Stimulated activated CD4-positive, alpha-beta T cell treated with anti-CD3 and anti-CD28 coated beads, Interleukin-2, amount 100 ng/mL, for 48 hours (primary cell): ENCODE results near the gene P3H3.

Experiments
- DNase-seq, 2 donors: peaks; one replicate each; pipeline ENCODE4 v3.0.0-alpha.2; 2020

P3H3 gene, protein sequence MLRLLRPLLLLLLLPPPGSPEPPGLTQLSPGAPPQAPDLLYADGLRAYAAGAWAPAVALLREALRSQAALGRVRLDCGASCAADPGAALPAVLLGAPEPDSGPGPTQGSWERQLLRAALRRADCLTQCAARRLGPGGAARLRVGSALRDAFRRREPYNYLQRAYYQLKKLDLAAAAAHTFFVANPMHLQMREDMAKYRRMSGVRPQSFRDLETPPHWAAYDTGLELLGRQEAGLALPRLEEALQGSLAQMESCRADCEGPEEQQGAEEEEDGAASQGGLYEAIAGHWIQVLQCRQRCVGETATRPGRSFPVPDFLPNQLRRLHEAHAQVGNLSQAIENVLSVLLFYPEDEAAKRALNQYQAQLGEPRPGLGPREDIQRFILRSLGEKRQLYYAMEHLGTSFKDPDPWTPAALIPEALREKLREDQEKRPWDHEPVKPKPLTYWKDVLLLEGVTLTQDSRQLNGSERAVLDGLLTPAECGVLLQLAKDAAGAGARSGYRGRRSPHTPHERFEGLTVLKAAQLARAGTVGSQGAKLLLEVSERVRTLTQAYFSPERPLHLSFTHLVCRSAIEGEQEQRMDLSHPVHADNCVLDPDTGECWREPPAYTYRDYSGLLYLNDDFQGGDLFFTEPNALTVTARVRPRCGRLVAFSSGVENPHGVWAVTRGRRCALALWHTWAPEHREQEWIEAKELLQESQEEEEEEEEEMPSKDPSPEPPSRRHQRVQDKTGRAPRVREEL

DNA sequence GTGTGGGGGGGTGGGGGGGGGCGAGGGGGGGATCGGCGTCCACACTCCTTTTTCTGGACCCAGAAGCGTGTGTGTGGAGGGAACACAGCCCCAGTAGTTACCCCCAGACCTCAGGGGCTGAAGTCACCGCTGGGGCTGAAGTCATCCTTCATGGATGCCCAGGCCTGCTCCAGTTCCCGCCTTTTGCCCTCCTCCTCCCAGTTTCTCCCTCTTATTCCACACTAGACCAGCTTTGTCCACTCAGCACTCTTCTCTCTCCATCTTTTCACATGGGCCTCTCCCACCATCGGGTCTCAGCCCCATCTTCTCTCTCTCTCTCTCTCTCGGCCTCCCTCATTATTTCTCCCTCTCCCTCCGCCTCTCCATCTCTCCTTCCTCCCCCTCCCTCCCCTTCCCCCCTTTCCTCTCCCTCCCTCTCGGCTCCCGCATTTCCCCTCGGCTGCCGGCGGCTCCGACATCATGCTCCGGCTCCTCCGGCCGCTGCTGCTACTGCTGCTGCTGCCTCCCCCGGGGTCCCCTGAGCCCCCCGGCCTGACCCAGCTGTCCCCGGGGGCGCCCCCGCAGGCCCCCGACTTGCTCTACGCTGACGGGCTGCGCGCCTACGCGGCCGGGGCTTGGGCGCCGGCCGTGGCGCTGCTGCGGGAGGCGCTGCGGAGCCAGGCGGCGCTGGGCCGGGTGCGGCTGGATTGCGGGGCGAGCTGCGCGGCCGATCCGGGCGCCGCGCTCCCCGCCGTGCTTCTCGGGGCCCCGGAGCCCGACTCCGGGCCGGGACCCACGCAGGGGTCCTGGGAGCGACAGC, at the start of gene P3H3:
TSS of gene P3H3 (plus strand) at position 426 of the 799 bp plus-strand sequence. CDS start at position 460, 34 bp downstream.
- no peak for DNase-seq

DNA sequence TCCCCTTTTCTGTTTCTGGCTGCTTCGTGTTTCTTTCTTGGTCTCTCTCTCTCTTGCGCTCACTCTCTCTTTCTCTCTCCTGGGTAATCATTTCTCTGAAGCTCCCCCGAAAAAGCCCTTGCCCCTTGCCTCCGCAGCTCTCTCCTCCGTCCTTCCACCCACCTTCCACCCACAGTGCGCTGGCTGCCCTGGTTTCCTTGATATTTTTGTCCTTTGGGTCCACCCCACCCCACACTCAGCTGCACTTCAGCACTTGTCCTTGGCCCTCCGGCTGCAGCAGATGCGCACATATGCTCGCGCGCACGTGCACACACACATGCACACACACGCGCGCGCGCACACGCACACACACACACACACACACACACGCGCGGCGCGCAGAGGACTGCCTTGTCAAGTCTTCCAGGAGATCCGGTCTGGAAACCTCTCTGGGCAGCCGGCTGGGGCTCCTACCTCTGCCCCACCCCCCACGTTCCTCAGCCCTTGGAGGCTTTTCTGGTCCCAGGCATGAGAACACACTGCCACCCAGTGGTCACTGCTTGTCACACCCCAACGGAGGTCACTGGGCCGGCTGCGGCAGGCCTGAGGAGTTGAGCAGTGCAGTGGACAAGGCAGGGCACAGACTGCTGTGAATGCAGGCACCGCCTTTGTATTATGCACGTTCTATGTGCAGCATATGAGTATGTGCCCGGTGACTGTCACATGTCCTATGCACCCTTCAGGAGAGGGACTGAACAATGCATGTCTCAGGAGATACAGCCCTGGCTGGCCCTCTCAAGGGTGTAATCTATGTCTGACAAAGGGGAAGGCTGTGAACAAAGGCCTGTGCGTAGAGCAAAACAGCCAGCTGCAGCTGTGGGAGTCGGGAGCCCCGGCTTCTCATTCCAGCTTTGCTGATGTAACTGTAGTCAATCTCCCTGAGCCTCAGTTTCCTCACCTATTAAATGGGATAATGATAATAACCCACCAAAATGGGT, 49.3 kb upstream of the P3H3 start:
- peak; percentile 90 to 93 for DNase-seq

DNA sequence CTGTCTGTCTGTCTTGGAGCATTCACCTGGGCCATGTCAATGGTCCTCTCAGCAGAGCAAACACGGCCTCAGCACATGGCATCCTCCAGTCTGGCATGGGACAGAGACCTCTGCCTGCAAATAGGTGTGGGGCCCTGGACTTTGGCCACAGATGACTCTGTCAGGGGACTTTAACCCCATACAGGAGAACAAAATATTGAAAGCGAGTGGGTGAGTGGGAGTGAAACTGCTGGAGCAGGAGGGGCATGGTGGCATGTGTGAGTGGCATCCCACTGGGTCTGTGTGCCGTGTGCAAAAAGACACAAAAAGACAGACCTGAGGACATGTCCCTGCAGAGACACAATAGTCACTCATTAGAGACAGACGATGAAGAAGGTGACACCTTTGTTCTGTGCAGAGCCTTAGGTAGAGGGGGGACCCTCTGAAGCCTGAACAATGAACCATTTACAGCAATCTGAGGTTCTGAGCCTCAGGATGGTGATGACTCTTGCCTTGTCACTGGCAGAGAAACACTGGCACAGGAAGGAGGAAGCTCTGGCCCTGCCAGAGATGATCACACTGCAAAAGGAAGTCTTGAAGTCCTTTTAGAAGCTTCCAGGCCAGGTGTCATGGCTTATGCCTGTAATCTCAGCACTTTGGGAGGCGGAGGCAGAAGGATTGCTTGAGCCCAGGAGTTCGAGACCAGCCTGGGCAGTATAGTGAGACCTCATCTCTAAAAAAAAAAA, 48.3 kb upstream of the P3H3 start:
- no peak for DNase-seq

- no peak for DNase-seq
These were observed 47.6 kb upstream of the P3H3 start for GRCh38 chr12:6780573-6780972.

DNA sequence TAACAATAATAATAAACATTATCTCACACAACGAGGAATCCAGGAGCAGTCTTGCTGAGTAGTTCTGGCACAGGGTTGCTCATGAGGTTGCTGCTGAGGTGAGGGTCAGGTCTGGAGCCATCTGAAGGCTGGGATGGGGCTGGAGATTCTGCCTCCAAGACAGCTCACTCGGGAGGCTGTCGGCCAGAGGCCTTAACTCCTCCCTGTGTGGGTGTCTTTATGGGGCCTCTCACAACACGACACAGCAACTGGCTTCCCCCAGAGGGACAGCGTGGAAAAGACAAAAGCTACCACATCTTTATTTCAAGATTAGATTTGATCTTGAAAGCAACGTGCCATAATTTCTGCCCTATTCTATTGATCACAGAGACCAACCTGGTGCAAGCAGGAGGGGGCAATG, 46.1 kb upstream of the P3H3 start:
- no peak for DNase-seq

GRCh38 chr12:6782850-6783566, 45.2 kb upstream of the P3H3 start:
- no peak for DNase-seq

DNA sequence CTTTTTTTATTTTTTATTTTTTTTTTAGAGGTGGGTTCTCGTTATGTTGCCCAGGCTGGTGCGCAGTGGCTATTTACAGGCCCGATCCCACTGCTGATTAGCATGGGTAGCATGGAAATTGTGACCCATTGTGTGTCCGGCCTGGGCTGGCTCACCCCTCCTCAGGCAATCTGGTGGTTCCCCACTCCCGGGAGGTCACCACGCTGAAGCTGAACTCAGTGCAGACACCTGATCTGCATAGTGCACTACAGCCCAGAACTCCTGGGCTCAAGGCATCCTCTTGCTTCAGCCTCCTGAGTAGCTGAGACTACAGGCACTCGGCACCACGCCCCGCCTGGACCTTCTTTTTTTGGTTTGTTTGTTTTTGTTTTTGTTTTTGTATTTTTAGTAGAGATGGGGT, 44.4 kb upstream of the P3H3 start:
- no peak for DNase-seq

DNA sequence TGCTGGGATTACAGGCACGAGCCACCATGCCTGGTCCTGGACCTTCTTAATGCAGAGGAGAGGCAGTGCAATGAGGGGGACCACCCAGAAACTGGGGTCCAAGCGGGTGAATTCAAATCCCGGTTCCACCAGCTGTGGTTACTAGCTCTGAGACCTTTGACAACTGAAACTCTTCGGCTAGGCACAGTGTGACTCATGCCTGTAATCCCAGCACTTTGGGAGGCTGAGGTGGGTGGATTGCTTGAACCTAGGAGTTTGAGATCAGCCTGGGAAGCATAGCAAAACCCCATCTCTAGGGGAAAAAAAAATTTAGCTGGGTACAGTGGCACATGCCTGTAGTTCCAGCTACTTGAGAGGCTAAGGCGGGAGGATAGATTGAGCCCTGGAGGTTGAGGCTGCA, 43.9 kb upstream of the P3H3 start:
- DNase-seq, result no peak

DNA sequence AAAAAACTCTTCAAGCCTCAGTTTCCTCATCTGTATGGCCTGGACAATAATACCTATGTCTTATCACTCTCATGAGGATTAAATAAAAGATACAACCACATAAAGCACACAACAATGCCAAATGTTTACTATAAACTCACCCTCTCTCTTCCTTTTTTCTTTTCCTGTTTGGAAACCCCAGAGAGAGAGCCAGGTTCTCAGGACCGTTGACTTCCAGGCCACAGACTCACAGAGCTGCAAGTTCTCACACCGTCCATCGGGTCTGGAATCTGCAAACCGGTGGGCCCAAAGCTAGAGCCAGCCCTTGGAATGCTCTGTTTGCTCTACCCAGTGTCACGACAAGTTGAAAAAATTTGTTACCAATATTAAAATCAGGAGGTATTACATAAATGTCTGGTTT, 43.4 kb upstream of the P3H3 start:
- no peak for DNase-seq

DNA sequence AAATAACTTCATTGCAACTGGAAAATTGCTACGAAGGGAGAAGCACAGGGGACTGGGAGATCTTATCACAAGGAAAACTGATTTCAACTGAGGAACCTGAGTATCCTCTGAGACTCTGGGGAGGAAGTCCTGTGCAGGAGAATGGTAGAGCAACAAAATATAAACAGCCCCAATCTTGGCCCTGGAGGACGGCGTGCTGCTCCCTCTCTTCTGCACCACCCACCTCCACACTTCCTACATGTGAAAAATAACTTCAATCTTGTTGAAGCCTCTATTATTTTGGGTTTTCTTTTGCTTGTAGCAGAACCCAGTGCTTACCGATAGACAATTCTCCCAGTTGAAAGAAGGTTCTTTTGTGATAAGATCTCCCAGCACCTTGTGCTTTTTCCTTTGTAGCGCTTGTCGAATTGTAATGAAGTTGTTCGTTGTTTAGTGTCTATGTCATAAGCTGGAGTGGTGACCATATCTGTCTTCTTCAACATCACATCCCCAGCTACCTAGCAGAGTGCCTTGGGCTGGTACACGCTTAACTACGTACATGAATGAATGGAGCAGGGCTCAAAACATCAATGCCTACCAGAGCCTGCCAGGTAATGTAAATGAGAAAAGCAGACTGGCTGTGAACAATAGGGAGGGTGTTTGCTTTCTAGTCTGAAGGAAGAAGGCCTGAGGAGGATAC, 41.7 kb upstream of the P3H3 start:
- no peak for DNase-seq

GRCh38 chr12:6787309-6787708, 40.9 kb upstream of the P3H3 start:
- no peak for DNase-seq

DNA sequence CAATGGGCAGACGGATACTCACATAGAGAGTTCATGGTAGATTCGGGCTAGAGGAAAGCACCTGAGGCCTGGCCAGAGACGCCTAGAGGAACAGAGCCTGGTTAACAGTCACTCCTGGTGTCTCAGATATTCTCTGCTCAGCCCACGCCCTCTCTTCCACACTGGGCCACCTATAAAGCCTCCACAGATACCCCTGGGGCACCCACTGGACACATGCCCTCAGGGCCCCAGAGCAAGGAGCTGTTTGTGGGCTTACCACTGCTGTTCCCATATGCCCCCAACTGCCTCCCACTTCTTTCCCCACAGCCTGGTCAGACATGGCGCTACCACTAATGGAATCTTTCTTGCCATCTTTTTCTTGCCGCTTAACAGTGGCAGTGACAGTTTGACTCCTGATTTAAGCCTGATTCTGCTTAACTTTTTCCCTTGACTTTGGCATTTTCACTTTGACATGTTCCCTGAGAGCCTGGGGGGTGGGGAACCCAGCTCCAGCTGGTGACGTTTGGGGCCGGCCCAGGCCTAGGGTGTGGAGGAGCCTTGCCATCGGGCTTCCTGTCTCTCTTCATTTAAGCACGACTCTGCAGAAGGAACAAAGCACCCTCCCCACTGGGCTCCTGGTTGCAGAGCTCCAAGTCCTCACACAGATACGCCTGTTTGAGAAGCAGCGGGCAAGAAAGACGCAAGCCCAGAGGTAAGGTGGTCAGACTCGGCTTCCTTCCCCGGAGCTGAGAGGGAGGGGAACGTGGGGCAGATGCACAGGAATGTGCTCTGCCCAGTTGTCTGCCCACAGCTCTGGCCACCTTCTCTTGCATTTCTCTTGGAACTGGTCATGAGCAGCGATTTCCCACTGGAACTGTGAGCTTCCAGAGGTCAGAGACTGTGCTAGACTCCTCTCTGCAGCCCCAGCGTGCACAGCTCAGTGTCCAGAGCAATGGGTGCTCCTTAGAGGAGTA, 39.0 kb upstream of the P3H3 start, which contains the start of gene CD4:
TSS of gene CD4 (plus strand) at position 557 of the 953 bp plus-strand sequence. CDS start 10,611 bp downstream, outside the sequence.
- DNase-seq, result peak; percentile 74

DNA sequence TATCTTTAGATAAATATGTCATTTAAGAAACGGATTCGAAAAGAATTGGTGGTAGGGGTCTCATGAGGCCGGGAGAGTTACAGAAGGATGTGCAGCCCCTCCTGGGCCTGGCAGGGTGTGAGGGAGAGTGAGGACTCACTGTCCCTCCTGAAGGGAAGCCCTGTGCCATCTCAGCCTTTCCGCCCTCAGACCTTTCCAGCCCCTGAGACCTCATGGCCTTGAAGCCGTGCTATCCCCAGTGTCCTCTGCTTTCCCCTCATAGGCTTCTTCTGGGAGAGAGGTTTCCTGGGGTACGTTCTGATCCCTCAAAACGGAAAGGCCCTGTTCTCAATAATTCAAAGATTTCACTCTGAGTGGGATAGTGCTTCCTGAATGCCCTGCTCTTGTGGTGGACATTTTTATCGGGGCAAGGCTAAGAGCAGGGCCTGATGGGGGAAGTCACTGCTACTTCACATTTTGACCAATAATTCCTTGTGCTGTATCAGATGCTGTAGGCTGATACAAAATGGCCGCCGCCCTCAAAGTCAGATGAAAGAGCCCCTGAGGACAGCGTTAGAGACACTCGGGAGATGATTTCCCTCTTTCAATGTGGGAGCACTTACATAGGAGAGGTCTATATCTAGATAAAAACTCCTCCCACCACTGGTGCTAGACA, 37.6 kb upstream of the P3H3 start:
- DNase-seq, result no peak

DNA sequence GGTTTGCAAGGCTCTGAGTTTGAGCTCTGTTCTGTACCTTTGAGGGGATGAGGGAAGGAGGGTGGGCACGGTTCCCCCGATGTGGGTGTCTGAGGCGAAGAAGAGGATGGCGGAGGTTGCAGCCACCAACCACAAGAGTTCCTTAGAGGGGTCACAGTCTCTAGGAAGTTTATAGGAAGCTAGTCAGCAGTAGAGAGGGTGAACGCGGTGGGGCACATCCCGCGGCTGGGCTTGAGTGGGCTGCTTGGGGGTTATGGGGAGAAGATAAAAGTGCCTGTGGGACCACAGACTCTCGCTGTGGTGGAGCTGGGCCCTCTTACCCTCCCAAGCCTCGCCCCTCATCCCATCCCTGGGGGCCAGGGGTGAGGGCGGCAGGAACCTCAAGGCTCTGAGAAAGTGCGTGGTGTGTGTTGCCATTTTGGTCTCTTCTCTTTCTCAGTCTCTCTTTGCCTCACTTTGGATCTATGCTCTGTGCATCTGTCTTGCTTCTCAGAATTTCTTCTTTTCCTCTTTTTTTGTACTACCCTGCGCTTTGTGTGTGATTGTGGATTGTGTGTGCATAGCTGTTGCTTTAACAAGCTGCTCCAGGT, 36.2 kb upstream of the P3H3 start:
- no peak for DNase-seq

- DNase-seq, result no peak
These were observed 35.5 kb upstream of the P3H3 start for GRCh38 chr12:6792522-6793201.

- no peak for DNase-seq
These were observed 33.1 kb upstream of the P3H3 start for GRCh38 chr12:6795088-6795487.

- no peak for DNase-seq
These were observed 31.6 kb upstream of the P3H3 start for GRCh38 chr12:6796576-6796975.
